A549 (cell line): ENCODE data around the gene ZNF296. TPM values are rescaled to one million over a fixed set of nuclear protein-coding genes. Genes with fewer than 3 reads are reported as not detected.

ENCODE experiments used
- ATAC-seq, 2 experiments: fragments of 200-7000 bp in 1 of 2; fragments of >200 bp in 1 of 2; cut with Nextera tagmentation in 1 of 2; cut with Tn5 transposase in 1 of 2; 3 replicates each; pipeline versions ENCODE4 v1.8.0 to v1.9.1; 2018 to 2020; ENCODE audit warnings: mild to moderate bottlenecking in 1 of 2, moderate library complexity in 1 of 2
- CTCF ChIA-PET: fragments of 300-600 bp; sonication (Branson Sonifier 250); formaldehyde crosslinking; extraction: SDS; loops from one replicate; lab custom pipeline; 2021; ENCODE audit warnings: antibody characterized with exemption, inconsistent platforms; lab: Yijun Ruan, JAX
- POLR2A ChIA-PET: fragments of 350-600 bp; formaldehyde crosslinking; extraction: SDS; loops from one replicate; lab custom pipeline; 2021; ENCODE audit warnings: antibody characterized with exemption, inconsistent platforms; lab: Yijun Ruan, JAX
- DNase-seq, 2 experiments: peaks; one replicate each; pipeline versions ENCODE4 v3.0.0 to v3.0.0-alpha.2; 2011 to 2016; ENCODE audit warnings: low read depth in 1 of 2, low spot score in 1 of 2
- FAIRE-seq: peaks from 2 replicates; lab custom pipeline; 2011; peaks lifted over from hg19 to GRCh38; lab: Jason Lieb, UNC
- H3K27ac ChIP-seq, 2 experiments: fragments of >200 bp; sonication (Bioruptor Twin); formaldehyde crosslinking; 3 replicates each; pipeline ENCODE4 v1.5.1; 2016 to 2017
- H3K4me1 ChIP-seq: fragments of >200 bp; sonication (Bioruptor Twin); formaldehyde crosslinking; 3 replicates; pipeline ENCODE4 v1.6.1; 2016
- H3K4me2 ChIP-seq: fragments of >200 bp; sonication (Bioruptor Twin); formaldehyde crosslinking; 3 replicates; pipeline ENCODE4 v1.6.1; 2016
- H3K4me3 ChIP-seq: fragments of >200 bp; sonication (Bioruptor Twin); formaldehyde crosslinking; 3 replicates; pipeline ENCODE4 v1.5.1; 2016
- H3K9me3 ChIP-seq: fragments of >200 bp; sonication (Bioruptor Twin); formaldehyde crosslinking; 3 replicates; pipeline ENCODE4 v1.6.1; 2016
- CBX2 ChIP-seq: fragments of 200-600 bp; sonication (generic); IDR thresholded peaks from 2 replicates; pipeline ENCODE4 v1.6.1; 2016; ENCODE audit warnings: low read depth, mild to moderate bottlenecking, borderline replicate concordance
- CHD2 ChIP-seq: fragments of 150-350 bp; IDR thresholded peaks from 2 replicates; pipeline ENCODE4 v1.6.1; 2014; ENCODE audit warnings: low read length; ENCODE audit not compliant: partially characterized antibody
- CHD4 ChIP-seq: fragments of 200-600 bp; sonication (generic); IDR thresholded peaks from 2 replicates; pipeline ENCODE4 v1.6.1; 2016; ENCODE audit warnings: antibody characterized with exemption, mild to moderate bottlenecking, borderline replicate concordance
- EHMT2 ChIP-seq: fragments of 200-600 bp; sonication (generic); IDR thresholded peaks from 2 replicates; pipeline ENCODE4 v1.6.1; 2016; ENCODE audit warnings: antibody characterized with exemption, low read depth, mild to moderate bottlenecking, moderate library complexity
- FOSB ChIP-seq: fragments of 250-450 bp; sonication (Bioruptor Pico); IDR thresholded peaks from 2 replicates; pipeline ENCODE4 v1.5.0; 2020; ENCODE audit warnings: mild to moderate bottlenecking, moderate library complexity
- HOXB5 ChIP-seq: fragments of 250-450 bp; sonication (Bioruptor Pico); IDR thresholded peaks from 2 replicates; pipeline ENCODE4 v1.5.0; 2020; ENCODE audit warnings: mild to moderate bottlenecking, moderate library complexity
- JUNB ChIP-seq: fragments of >200 bp; sonication (Bioruptor Twin); formaldehyde crosslinking; IDR thresholded peaks from 2 replicates; pipeline ENCODE4 v1.6.1; 2016
- MAFK ChIP-seq: fragments of 450-650 bp; IDR thresholded peaks from 2 replicates; pipeline ENCODE4 v1.6.1; 2014; ENCODE audit not compliant: partially characterized antibody
- MYC ChIP-seq: IDR thresholded peaks from 2 replicates; pipeline ENCODE4 v1.6.1; 2012; ENCODE audit warnings: mild to moderate bottlenecking, inconsistent platforms, low read length, improper control_type of control experiment, borderline replicate concordance
- NFE2L2 ChIP-seq: fragments of 150-350 bp; conservative IDR thresholded peaks from 2 replicates; pipeline ENCODE4 v1.6.1; 2014; ENCODE audit warnings: low read length
- NPAS2 ChIP-seq: fragments of 250-450 bp; sonication (Bioruptor Pico); IDR thresholded peaks from 2 replicates; pipeline ENCODE4 v1.8.0; 2022; ENCODE audit warnings: mild to moderate bottlenecking, moderate library complexity, borderline replicate concordance
- NR3C1 ChIP-seq: fragments of >200 bp; sonication (Bioruptor Twin); formaldehyde crosslinking; IDR thresholded peaks from 3 replicates; pipeline ENCODE4 v1.6.1; 2017
- RAD21 ChIP-seq, 2 experiments: fragments of >200 bp in 1 of 2; sonication (Bioruptor Twin) in 1 of 2; formaldehyde crosslinking in 1 of 2; IDR thresholded peaks in 1 of 2; conservative IDR thresholded peaks in 1 of 2; 2 replicates in 1 of 2; 3 replicates in 1 of 2; pipeline ENCODE4 v1.6.1; 2012 to 2018; ENCODE audit warnings: inconsistent platforms in 1 of 2
- RCOR1 ChIP-seq: fragments of 150-350 bp; IDR thresholded peaks from 2 replicates; pipeline ENCODE4 v1.6.1; 2014; ENCODE audit warnings: antibody characterized with exemption, low read length, low read depth
- RNF2 ChIP-seq: fragments of 200-600 bp; sonication (generic); IDR thresholded peaks from 2 replicates; pipeline ENCODE4 v1.6.1; 2016; ENCODE audit warnings: low read depth, mild to moderate bottlenecking, antibody characterized with exemption, moderate library complexity, borderline replicate concordance
- SMC3 ChIP-seq: fragments of >200 bp; sonication (Bioruptor Twin); formaldehyde crosslinking; IDR thresholded peaks from 3 replicates; pipeline ENCODE4 v1.6.1; 2018; ENCODE audit warnings: inconsistent platforms
- SREBF2 ChIP-seq: fragments of 450-650 bp; IDR thresholded peaks from 2 replicates; pipeline ENCODE4 v1.6.1; 2014; ENCODE audit warnings: mild to moderate bottlenecking, moderate library complexity
- TFCP2L1 ChIP-seq: fragments of 250-450 bp; sonication (Bioruptor Pico); IDR thresholded peaks from 2 replicates; pipeline ENCODE4 v1.5.0; 2021; ENCODE audit warnings: mild to moderate bottlenecking
- TP53 ChIP-seq: fragments of 250-450 bp; sonication (Bioruptor Pico); IDR thresholded peaks from 2 replicates; pipeline ENCODE4 v1.5.0; 2021; ENCODE audit warnings: mild to moderate bottlenecking, moderate library complexity
- ZNF302 ChIP-seq: fragments of 250-450 bp; sonication (Bioruptor Pico); IDR thresholded peaks from 2 replicates; pipeline ENCODE4 v1.9.0; 2021; ENCODE audit warnings: inconsistent platforms, mild to moderate bottlenecking, moderate library complexity
- ZSCAN20 ChIP-seq: fragments of 250-450 bp; sonication (Bioruptor Pico); IDR thresholded peaks from 2 replicates; pipeline ENCODE4 v1.8.0; 2022; ENCODE audit warnings: mild to moderate bottlenecking, moderate library complexity
- WGBS: methylation state at CpG from one replicate; pipeline ENCODE4 v1.1.6; 2017; ENCODE audit errors: missing lambda C conversion rate; 5-methylcytosine and 5-hydroxymethylcytosine counted together
- polyA plus RNA-seq, 4 experiments: library from polyadenylated mRNA; depleted of rRNA in 3 of 4; stranded (reverse); fragments of >200 nt; fragmentation: RNase III in 1 of 4; extraction: RNeasy Plus Mini Kit Qiagen cat#74134 plus additional on column Dnase treatment in 1 of 4; gene quantifications; 2 replicates in 3 of 4; 3 replicates in 1 of 4; pipeline ENCODE4 v1.2.3, GENCODE V29; 2011 to 2017
- TF ChIP-seq, protein P1 (sequence below): fragments of >200 bp; sonication (Bioruptor Twin); formaldehyde crosslinking; IDR thresholded peaks from 2 replicates; pipeline ENCODE4 v1.6.1; 2016
- TF ChIP-seq, protein P2 (sequence below): fragments of 200-600 bp; sonication (generic); IDR thresholded peaks from 2 replicates; pipeline ENCODE4 v1.6.1; 2016; ENCODE audit warnings: antibody characterized with exemption, mild to moderate bottlenecking, moderate library complexity
- TF ChIP-seq, protein P3 (sequence below): fragments of >200 bp; sonication (Bioruptor Twin); formaldehyde crosslinking; IDR thresholded peaks from 3 replicates; pipeline ENCODE4 v1.6.1; 2016
- TF ChIP-seq, protein P4 (sequence below): fragments of 150-350 bp; IDR thresholded peaks from 2 replicates; pipeline ENCODE4 v1.6.1; 2014; ENCODE audit warnings: low read depth, mild to moderate bottlenecking, low read length
- TF ChIP-seq, protein P5 (sequence below): fragments of 250-450 bp; sonication (Bioruptor Pico); IDR thresholded peaks from 2 replicates; pipeline ENCODE4 v1.5.0; 2021; ENCODE audit warnings: mild to moderate bottlenecking, moderate library complexity, borderline replicate concordance

The ZNF296 gene
- polyA plus RNA-seq, 2 of the 4 experiments (the other 2 are of a cell fraction): 0.34 to 2.7 TPM

DNA sequence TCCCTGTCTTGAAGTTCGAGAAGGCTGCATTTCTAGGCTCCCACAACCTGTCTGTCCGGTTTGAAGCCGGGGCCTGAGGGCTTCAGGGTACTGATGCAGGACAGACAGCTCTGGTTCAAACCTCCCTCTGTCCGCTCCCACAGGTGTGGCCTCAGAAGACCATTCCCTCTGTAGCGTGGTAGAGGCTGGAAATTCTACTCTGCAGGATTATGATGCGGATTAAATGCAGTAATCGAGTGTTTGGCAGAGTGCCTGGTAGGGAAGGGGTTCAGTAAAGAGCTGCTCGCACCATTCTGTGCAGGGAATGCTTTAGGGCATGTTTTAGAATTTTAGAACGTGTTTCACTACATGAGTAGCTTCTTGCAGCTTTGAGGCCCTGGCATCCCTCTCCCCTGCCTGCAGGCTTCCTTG is 47.2 kb upstream of the ZNF296 start:
- Histone ChIP-seq H3K4me3 (no peak overlapping the region), H3K27ac (no peak overlapping the region), H3K4me1 (no peaks in the 10 kb centered on the region), H3K4me2 (no peak overlapping the region), H3K9me3 (no peaks in the 10 kb centered on the region)
- DNase-seq (no peak), FAIRE-seq (no peak), ATAC-seq (no peak)
- ChIA-PET POLR2A (interaction anchor here (0.6 kb wide), 1 partner anchor 20 kb away, joined by 3 read pairs; no protein-coding TSS in a partner anchor), CTCF (interaction anchor here (0.7 to 6.1 kb wide), 8 partner anchors 12 to 64 kb away, joined by 3 to 46 read pairs (median 4); partner anchors contain the start of gene PPP1R37)
- TF ChIP-seq, protein P1, sequence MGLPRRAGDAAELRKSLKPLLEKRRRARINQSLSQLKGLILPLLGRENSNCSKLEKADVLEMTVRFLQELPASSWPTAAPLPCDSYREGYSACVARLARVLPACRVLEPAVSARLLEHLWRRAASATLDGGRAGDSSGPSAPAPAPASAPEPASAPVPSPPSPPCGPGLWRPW: no peak
- TF ChIP-seq JUNB (no peak), CHD2 (no peak), HOXB5 (CRISPR knock-in tag) (no peak), RCOR1 (no peak), TFCP2L1 (no peak), FOSB (CRISPR knock-in tag) (no peak), RAD21 (conservative IDR thresholded peaks at IDR 0.05 in 1 of 2, IDR thresholded peaks at IDR 0.05 in 1 of 2) (no peak), NFE2L2 (no peak), MYC (no peak), SMC3 (no peak), ZSCAN20 (CRISPR knock-in tag) (no peak), MAFK (no peak), SREBF2 (no peak), TP53 (CRISPR knock-in tag) (no peak)
- TF ChIP-seq, protein P2, sequence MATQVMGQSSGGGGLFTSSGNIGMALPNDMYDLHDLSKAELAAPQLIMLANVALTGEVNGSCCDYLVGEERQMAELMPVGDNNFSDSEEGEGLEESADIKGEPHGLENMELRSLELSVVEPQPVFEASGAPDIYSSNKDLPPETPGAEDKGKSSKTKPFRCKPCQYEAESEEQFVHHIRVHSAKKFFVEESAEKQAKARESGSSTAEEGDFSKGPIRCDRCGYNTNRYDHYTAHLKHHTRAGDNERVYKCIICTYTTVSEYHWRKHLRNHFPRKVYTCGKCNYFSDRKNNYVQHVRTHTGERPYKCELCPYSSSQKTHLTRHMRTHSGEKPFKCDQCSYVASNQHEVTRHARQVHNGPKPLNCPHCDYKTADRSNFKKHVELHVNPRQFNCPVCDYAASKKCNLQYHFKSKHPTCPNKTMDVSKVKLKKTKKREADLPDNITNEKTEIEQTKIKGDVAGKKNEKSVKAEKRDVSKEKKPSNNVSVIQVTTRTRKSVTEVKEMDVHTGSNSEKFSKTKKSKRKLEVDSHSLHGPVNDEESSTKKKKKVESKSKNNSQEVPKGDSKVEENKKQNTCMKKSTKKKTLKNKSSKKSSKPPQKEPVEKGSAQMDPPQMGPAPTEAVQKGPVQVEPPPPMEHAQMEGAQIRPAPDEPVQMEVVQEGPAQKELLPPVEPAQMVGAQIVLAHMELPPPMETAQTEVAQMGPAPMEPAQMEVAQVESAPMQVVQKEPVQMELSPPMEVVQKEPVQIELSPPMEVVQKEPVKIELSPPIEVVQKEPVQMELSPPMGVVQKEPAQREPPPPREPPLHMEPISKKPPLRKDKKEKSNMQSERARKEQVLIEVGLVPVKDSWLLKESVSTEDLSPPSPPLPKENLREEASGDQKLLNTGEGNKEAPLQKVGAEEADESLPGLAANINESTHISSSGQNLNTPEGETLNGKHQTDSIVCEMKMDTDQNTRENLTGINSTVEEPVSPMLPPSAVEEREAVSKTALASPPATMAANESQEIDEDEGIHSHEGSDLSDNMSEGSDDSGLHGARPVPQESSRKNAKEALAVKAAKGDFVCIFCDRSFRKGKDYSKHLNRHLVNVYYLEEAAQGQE: no peak
- 84% methylated on average over 9 of the region's 9 CpGs for WGBS

DNA sequence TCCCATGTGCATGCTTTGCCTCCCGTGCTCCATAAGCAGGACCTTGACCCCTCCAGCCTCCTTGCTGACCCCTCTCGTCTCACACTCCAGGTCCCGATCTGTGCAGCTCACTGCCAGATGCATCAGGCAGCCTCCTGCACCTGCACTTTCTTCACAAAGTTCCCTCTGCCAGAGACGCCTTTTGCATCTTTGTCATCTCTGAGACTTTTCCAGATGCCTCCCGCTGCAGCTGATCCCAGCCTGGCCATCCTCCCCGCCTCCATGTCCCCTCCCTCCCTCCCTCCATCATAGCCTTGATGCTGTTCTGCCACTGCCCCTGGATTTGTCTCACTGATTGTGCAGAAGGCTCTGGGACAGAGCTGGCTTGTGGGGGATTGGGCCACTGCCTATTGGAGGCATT is 46.6 kb upstream of the ZNF296 start:
- POLR2A ChIA-PET: interaction anchor here (0.6 to 0.7 kb wide), 2 partner anchors 20 to 24 kb away, joined by 3 to 4 read pairs; no protein-coding TSS in a partner anchor
- no peak for FAIRE-seq
- no peak overlapping the region for H3K4me2 ChIP-seq

DNA sequence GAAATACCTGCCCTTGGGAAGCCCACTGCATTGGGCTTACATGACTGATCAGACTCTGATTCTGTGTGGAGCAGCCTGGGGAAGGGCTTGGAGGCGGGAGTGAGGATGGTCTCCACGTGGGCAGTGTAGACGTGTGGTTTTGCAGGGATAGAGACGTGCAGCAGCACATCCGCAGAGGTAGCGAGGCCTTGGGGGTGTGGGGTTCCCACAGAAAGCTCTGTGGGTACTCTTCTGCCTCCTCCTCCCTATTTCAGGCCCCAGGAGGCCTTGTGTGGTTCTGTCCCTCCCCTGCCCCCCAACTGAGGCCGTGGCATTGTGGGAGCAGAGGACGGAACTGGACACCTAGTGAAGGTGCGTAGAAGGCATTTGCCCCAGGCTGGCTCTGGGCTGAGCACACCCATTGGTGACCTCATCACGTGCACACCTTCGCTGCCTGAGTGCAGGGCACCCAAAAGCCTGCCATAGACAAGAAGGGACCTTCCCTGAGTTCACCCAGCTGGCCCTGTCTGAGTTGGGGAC is 45.6 kb upstream of the ZNF296 start:
- DNase-seq (no peak), FAIRE-seq (no peak), ATAC-seq (no peak)
- Histone ChIP-seq H3K9me3 (no peaks in the 10 kb centered on the region), H3K4me1 (no peaks in the 10 kb centered on the region), H3K27ac (no peak overlapping the region), H3K4me2 (no peak overlapping the region), H3K4me3 (no peak overlapping the region)
- 85% methylated on average over 11 of the region's 11 CpGs for WGBS
- ChIA-PET POLR2A (no interaction called here), CTCF (no interaction called here)
- TF ChIP-seq ZNF302 (CRISPR knock-in tag) (no peak), EHMT2 (no peak), TP53 (CRISPR knock-in tag) (no peak), NR3C1 (no peak), CHD4 (no peak)
- TF ChIP-seq, protein P3, sequence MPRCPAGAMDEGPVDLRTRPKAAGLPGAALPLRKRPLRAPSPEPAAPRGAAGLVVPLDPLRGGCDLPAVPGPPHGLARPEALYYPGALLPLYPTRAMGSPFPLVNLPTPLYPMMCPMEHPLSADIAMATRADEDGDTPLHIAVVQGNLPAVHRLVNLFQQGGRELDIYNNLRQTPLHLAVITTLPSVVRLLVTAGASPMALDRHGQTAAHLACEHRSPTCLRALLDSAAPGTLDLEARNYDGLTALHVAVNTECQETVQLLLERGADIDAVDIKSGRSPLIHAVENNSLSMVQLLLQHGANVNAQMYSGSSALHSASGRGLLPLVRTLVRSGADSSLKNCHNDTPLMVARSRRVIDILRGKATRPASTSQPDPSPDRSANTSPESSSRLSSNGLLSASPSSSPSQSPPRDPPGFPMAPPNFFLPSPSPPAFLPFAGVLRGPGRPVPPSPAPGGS: no peak
- TF ChIP-seq, protein P4, sequence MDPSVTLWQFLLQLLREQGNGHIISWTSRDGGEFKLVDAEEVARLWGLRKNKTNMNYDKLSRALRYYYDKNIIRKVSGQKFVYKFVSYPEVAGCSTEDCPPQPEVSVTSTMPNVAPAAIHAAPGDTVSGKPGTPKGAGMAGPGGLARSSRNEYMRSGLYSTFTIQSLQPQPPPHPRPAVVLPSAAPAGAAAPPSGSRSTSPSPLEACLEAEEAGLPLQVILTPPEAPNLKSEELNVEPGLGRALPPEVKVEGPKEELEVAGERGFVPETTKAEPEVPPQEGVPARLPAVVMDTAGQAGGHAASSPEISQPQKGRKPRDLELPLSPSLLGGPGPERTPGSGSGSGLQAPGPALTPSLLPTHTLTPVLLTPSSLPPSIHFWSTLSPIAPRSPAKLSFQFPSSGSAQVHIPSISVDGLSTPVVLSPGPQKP: no peak
- TF ChIP-seq, protein P5, sequence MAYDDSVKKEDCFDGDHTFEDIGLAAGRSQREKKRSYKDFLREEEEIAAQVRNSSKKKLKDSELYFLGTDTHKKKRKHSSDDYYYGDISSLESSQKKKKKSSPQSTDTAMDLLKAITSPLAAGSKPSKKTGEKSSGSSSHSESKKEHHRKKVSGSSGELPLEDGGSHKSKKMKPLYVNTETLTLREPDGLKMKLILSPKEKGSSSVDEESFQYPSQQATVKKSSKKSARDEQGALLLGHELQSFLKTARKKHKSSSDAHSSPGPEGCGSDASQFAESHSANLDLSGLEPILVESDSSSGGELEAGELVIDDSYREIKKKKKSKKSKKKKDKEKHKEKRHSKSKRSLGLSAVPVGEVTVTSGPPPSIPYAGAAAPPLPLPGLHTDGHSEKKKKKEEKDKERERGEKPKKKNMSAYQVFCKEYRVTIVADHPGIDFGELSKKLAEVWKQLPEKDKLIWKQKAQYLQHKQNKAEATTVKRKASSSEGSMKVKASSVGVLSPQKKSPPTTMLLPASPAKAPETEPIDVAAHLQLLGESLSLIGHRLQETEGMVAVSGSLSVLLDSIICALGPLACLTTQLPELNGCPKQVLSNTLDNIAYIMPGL: no peak

More for the DNA sequence above, 46.6 kb upstream of the ZNF296 start:
- no peak for TF ChIP-seq SMC3
- no peak for TF ChIP-seq RNF2
- no peak for TF ChIP-seq CBX2
- TF ChIP-seq NPAS2 (CRISPR knock-in tag): no peak
- no peak for TF ChIP-seq CHD4
- TF ChIP-seq, all 56 proteins: peak for 0
- WGBS: 82% methylated on average over 6 of the region's 6 CpGs
- DNase-seq (no peak), ATAC-seq (no peak)
- no peak overlapping the region for H3K27ac ChIP-seq
- no peaks in the 10 kb centered on the region for H3K4me1 ChIP-seq
- no peak overlapping the region for H3K4me3 ChIP-seq
- H3K9me3 ChIP-seq: no peaks in the 10 kb centered on the region
- CTCF ChIA-PET: interaction anchor here (2.0 to 6.1 kb wide), 3 partner anchors 12 to 23 kb away, joined by 4 to 46 read pairs (median 16); no protein-coding TSS in a partner anchor
